ENCODE data around the gene GLI2.

DNA sequence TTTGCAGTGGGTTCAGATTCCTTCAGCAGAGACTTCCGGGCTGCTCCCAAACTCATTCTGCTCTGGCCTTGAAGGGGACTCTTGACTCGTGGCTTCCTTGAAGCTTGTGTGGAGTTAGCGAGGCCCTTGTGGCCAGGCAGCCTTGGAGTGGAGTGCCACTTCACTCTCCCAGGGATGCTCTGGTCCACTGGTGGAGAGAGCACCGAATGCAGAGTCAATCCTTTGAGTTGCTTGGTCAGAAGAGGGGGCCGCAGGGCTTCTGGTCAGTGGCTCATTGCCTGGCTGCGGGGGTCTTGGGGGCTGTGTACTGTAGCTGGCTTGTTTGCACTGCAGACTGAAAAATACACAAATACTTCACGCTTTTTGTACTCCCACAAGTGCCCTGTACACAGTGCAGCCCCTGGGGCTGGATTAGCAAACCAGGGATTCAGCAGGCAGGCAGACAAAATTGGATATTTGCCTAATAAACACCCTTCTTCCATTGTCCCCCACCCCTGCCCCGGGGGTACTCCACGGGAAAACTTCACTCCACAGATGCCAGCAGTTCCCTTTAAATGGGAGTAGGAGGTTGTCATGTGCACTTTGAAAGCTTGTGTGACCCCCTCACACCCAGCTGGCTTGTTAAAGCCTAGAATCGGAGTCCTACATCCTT is 3.2 kb downstream of the GLI2 start:
- TF ChIP-seq CTCF (IDR thresholded peaks at IDR 0.05; ENCODE audit: low read length) = no peak
- no peak for TF ChIP-seq EZH2 (optimal IDR thresholded peaks at IDR 0.05; ENCODE audit: low read depth, low read length)
- no peak for TF ChIP-seq EZH2phosphoT487 (IDR thresholded peaks at IDR 0.05; ENCODE audit: low read length)

All from MM.1S (cell line).